HG02943 (cell line): ENCODE data around the gene IZUMO1R.
"Not testable (repeated sequence)": the region's sequence is repeated elsewhere in the genome, so short reads cannot be mapped to it uniquely, and the experiment has no call there.

Source experiments
- ATAC-seq: cut with Tn5 transposase; IDR thresholded peaks from one replicate; pipeline ENCODE4 v1.9.1; 2021; ENCODE audit warnings: mild to moderate bottlenecking, low read depth, moderate library complexity; ENCODE audit not compliant: unreplicated experiment

IZUMO1R gene

DNA sequence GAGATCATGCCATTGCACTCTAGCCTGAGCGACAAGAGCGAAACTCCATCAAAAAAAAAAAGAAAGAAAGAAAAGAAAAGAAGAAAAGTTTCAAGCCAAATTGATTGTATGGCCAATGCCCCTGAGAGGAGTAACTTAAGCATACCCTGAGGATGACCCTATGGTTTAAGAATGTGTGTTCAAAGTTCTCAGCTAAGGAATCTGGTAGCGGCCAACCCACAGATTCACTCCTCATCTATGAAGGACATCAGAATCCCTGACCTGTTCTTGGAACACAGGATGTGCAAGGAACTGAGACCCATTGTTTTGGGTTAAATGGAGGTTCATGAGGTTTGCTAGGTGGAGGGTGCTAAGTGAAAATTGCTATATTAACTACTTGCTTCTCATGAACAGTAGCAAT lies 18.1 kb downstream of the IZUMO1R start:
- no peak for ATAC-seq

DNA sequence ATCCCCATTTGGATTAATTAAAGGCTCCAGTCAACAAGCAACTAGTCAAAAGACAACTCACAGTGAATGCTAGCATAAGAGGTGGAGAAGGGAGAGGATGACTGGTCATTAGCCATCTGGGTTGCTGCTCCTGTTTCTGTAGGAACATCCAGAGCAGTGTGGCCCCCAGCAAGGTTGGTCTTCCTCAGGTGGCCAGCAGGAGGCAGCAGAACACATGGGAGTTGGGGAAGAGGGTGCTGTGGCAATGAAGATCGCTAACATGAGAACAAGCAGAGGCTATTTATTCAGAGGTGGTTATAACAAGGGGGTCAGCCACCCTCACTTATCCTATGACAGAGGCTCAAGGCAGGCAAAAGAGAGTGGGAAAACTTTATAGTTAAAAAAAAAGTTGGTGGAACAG lies 21.3 kb downstream of the IZUMO1R start:
- peak; percentile 63 for ATAC-seq

DNA sequence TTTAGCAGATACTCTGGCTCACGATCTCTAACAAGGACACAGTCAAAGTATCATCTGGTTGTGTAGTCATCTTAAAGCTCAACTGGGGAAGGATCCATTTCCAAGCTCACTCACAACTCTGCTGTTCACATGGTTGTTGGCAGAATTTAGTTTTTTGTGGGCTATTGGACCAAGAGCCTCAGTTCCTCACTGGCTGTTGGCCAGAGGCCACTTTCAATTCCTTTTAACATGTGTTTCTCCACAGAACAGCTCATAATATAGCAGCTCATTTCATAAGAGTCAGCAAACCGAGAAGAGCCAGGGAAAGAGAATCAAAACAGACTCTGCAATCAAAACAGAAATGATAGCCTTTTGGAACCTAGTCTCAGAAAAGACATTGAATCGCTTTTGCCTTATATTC lies 22.6 kb downstream of the IZUMO1R start:
- ATAC-seq, result no peak

DNA sequence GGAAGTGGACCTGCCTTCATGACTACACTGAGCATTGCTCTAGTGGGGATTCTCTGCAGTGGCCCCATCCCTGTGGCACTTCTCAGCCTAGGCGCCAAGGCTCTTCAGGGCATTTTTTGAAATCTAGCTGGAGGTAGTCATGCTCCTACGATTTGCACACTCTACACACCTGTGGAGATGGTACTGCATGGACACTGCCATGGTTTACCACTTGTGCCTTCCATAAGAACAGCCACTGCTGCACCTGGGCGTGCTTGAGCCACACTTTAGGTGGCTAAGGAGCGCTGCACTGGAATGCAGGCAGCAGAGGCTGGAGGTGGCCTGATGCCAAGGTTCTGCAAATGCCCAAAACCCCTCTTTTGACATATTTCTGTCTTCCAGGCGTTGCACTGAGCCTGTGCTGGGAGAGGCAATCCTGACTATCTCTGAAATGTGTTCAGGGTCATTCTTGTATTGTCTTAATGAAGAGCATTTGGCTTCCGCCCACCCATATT lies 24.3 kb downstream of the IZUMO1R start:
- ATAC-seq, result no peak

DNA sequence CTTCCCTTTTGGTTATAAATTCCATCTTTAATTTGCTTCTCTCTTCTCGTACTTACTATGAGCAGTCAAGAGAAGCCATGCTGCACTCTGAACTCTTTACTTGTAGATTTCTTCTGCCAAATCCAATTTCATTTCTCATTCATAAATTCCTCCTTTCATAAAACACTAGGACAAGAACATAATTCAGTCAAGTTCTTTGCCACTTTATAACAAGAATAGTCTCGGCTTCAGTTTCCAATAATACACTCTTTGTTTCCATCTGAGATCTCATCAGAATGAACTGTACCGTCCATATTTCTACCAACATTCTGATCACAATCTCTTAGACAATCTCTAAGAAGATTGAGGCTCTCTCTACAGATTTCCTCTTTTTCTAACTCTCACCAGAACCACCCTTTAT lies 25.1 kb downstream of the IZUMO1R start:
- no peak for ATAC-seq

GRCh38 chr11:94330789-94331188 lies 26.4 kb downstream of the IZUMO1R start:
- ATAC-seq, result no peak

DNA sequence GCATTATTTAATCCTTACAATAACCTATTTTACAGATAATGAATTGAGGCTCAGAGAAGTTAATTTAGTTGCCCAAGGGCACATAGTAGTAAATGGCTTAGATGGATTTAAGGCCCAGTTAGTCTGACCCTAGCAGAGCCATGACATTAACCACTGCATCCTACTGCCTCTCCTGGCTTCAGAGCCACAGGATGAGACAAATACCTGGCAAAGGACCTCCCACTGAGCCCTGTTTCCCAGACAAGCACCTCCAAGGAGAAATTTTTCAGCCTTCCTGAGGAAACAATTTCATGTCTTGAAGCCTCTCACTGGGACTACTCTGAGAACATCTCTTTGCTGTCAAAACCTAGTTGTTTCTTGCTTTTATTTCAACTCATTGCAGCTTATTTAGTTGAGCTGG lies 28.4 kb downstream of the IZUMO1R start:
- no peak for ATAC-seq

- ATAC-seq, result no peak
Observed at GRCh38 chr11:94336033-94336432, 31.7 kb downstream of the IZUMO1R start.

GRCh38 chr11:94338651-94339050 lies 34.3 kb downstream of the IZUMO1R start:
- ATAC-seq, result no peak

- ATAC-seq, result no peak
Observed at GRCh38 chr11:94342250-94342649, 37.9 kb downstream of the IZUMO1R start.

DNA sequence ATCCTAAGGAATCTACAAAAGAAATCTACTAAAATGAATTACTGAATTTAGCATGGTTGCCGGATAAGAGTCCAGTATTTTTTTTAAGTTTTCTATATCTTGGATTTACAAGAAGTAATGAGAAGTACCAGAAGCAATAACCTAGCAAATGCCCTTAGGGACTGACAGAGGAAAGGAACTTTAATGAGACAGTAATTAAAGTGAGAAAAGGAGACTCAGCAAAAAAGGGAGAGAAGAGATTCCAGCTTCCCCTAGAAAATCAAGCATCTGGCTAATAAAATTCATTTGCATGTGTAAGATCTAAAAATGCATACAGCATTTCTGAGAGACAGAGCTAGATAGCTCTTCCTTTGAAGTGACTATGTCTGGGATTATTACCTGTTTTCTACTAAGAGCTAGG lies 39.1 kb downstream of the IZUMO1R start:
- no peak for ATAC-seq

DNA sequence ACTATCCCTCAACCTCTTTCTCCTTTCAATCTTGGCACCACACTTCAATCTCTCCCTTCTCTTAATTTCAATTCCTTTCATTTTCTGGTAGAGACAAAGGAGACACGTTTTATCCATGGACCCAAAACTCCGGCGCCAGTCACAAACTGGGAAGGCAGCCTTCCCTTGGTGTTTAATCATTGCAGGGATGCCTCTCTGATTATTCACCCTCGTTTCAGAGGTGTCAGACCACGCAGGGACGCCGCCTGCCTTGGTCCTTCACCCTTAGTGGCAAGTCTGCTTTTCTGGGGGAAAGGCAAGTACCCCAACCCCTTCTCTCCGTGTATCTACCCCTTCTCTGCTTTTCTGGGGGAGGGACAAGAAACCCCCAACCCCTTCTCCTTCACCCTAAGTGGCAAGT lies 41.9 kb downstream of the IZUMO1R start:
- ATAC-seq, result not testable (repeated sequence)

DNA sequence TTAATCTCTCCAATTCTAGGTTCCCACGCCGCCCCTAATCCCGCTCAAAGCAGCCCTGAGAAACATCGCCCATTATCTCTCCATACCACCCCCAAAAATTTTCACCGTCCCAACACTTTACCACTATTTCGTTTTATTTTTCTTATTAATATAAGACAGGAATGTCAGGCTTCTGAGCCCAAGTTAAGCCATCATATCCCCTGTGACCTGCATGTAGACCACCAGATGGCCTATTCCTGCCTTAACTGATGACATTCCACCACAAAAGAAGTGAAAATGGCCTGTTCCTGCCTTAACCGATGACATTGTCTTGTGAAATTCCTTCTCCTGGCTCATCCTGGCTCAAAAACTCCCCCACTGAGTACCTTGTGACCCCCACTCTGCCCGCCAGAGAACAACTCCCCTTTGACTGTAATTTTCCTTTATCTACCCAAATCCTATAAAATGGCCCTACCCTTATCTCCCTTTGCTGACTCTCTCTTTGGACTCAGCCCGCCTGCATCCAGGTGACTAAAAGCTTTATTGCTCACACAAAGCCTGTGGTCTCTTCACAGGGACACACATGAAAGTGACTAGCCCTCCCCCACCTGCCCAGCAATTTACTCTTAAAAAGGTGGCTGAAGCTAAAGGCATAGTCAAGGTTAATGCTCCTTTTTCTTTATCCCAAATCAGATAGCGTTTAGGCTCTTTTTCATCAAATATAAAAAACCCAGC lies 46.6 kb downstream of the IZUMO1R start:
- not testable (repeated sequence) for ATAC-seq
